Right lobe of liver (tissue), 6 donors: ENCODE data around the gene PDZRN4. TPM values are rescaled to one million over a fixed set of nuclear protein-coding genes. Genes with fewer than 3 reads are reported as not detected.

Experiments used
- ATAC-seq, 4 donors: fragments of 200-7000 bp; cut with Tn5 transposase; one replicate each; pipeline ENCODE4 v1.9.1; 2020; ENCODE audit warnings: mild to moderate bottlenecking in 4 of 4, moderate library complexity in 4 of 4
- DNase-seq, 3 donors: peaks; one replicate each; pipeline ENCODE4 v3.0.0-alpha.2; 2020
- H3K27ac ChIP-seq, 3 donors: fragments of 200-600 bp; one replicate each; pipeline ENCODE4 v1.8.0; 2022
- H3K27me3 ChIP-seq, 2 donors: fragments of 200-600 bp; one replicate each; pipeline ENCODE4 v1.8.0; 2022
- H3K36me3 ChIP-seq, 4 donors: fragments of 200-600 bp; sonication (generic) in 1 of 4; one replicate each; pipeline versions ENCODE4 v1.5.1 to v1.8.0; 2017 to 2022; ENCODE audit warnings: control low read depth in 1 of 4
- H3K4me1 ChIP-seq, 4 donors: fragments of 200-600 bp; sonication (generic) in 1 of 4; one replicate each; pipeline versions ENCODE4 v1.5.1 to v1.8.0; 2017 to 2022; ENCODE audit warnings: control low read depth in 1 of 4
- H3K4me3 ChIP-seq, 3 donors: fragments of 200-600 bp; one replicate each; pipeline ENCODE4 v1.8.0; 2022
- H3K9me3 ChIP-seq, 4 donors: fragments of 200-600 bp; sonication (generic) in 1 of 4; one replicate each; pipeline versions ENCODE4 v1.5.1 to v1.8.0; 2017 to 2022; ENCODE audit warnings: control low read depth in 1 of 4
- POLR2A ChIP-seq: fragments of 450-650 bp; IDR thresholded peaks from one replicate; pipeline ENCODE4 v1.6.1; 2017; ENCODE audit warnings: antibody characterized with exemption, mild to moderate bottlenecking
- WGBS: methylation state at CpG from one replicate; pipeline ENCODE4 v1.1.6; 2018; ENCODE audit warnings: low coverage, low lambda C conversion rate; ENCODE audit not compliant: insufficient coverage; ENCODE audit errors: missing lambda C conversion rate; 5-methylcytosine and 5-hydroxymethylcytosine counted together
- intact Hi-C, 2 donors: fragments of 100-400 bp; cut with DNase I; formaldehyde crosslinking; loops; one replicate each; pipeline versions ENCODE4 v1.11.2 to v1.14.1; 2022
- total RNA-seq, 6 experiments: library from RNA; depleted of rRNA in 2 of 6; stranded (reverse); fragments of >200 nt in 2 of 6; fragmentation: NEBNext Ultra II Directional in 3 of 6; extraction: Animal tissue kit (Norgen Biotek cat#: 25700) in 3 of 6; gene quantifications; one replicate each; pipeline versions ENCODE4 v1.1.0 to v1.2.4, GENCODE V29; 2016 to 2023
- TF ChIP-seq, protein P1 (sequence below), 4 donors: fragments of 200-600 bp in 3 of 4; fragments of 450-650 bp in 1 of 4; IDR thresholded peaks; one replicate each; pipeline versions ENCODE4 v1.5.1 to v1.8.0; 2016 to 2022; ENCODE audit warnings: antibody characterized with exemption in 4 of 4, mild to moderate bottlenecking in 2 of 4
- donor health status: DM: no; HTN: yes; CAD: no.
- donor health status: DM: no; HTN: no; CAD: no.
- donor health status: DM: no; HTN: no; CAD: no.
- donor health status: DM: no; HTN: yes; CAD: no.
- donor health status: DM: no; HTN: yes; CAD: no.

PDZRN4 gene
- total RNA-seq, 6 experiments from 2014 or later: 0.12 to 0.49 (median 0.42) TPM; not detected in 1

DNA sequence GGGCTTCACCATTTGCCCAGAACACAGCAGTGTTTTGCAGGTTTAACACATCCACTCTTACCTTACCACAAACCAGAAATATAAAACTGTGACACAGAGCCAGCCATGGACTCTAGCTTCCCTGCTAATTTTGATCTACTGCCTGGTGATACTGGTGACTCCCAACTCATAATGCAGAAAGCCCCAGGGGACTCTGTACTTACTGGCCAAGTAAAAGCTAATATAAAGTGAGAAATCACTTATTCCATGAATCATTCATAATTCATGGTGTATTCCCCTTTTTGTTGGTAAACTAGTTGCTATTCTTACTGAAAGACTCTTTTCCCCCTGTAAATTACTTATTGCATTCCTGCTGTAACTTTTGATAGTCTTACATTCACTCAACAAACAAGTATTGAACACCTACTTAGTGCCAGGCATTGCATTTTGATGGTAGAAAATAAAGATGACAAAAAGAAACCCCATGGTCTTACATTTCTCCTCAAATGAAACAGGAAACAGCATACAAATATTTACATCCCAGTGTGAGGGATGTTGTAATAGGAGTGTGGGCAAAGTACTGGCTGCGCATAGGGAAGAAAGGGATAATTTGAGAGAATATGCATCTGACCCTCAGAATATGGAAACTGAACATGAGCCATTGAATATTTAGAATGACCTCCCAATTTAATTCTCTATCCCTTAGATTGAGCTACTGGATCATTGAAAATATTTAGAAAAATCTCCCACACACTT, 279.6 kb downstream of the PDZRN4 start:
- Histone ChIP-seq H3K27me3 (no peaks in the 10 kb centered on the region), H3K27ac (no peak overlapping the region), H3K9me3 (no peaks in the 10 kb centered on the region), H3K4me3 (no peak overlapping the region), H3K36me3 (no peaks in the 10 kb centered on the region), H3K4me1 (no peaks in the 10 kb centered on the region)
- TF ChIP-seq, protein P1, sequence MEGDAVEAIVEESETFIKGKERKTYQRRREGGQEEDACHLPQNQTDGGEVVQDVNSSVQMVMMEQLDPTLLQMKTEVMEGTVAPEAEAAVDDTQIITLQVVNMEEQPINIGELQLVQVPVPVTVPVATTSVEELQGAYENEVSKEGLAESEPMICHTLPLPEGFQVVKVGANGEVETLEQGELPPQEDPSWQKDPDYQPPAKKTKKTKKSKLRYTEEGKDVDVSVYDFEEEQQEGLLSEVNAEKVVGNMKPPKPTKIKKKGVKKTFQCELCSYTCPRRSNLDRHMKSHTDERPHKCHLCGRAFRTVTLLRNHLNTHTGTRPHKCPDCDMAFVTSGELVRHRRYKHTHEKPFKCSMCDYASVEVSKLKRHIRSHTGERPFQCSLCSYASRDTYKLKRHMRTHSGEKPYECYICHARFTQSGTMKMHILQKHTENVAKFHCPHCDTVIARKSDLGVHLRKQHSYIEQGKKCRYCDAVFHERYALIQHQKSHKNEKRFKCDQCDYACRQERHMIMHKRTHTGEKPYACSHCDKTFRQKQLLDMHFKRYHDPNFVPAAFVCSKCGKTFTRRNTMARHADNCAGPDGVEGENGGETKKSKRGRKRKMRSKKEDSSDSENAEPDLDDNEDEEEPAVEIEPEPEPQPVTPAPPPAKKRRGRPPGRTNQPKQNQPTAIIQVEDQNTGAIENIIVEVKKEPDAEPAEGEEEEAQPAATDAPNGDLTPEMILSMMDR (IDR thresholded peaks at IDR 0.05): no peak
- TF ChIP-seq POLR2A: no peak
- ATAC-seq (no peak), DNase-seq (no peak)
- intact Hi-C loops: no loop called here
- WGBS: 50% methylated on average over 1 of the region's 1 CpG

DNA sequence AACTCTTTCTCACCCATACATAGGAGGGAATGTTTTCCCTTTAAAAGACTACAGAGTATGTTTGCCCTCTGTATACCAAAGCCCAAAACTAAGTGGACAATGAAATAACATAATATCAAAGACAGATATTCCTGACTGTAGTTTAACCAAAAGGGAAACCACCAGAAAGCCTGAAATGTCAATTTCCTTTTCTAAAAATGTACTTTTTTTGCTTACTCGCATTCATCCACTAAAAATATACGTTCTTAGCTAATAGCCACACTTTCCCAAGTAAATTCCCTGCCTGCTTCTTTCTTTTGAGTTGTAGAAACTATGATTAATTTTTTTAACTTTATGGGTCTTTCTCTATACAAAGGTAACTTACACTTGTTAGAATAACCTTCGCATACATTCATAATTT, 280.2 kb downstream of the PDZRN4 start:
- ATAC-seq (no peak), DNase-seq (no peak)
- WGBS: 52% methylated on average over 3 of the region's 3 CpGs
- Histone ChIP-seq H3K4me1 (no peaks in the 10 kb centered on the region), H3K9me3 (no peaks in the 10 kb centered on the region), H3K4me3 (no peak overlapping the region), H3K27ac (no peak overlapping the region), H3K36me3 (no peaks in the 10 kb centered on the region), H3K27me3 (no peaks in the 10 kb centered on the region)
- no peak for TF ChIP-seq POLR2A
- TF ChIP-seq, protein P1 (IDR thresholded peaks at IDR 0.05): no peak
- intact Hi-C loops: no loop called here

DNA sequence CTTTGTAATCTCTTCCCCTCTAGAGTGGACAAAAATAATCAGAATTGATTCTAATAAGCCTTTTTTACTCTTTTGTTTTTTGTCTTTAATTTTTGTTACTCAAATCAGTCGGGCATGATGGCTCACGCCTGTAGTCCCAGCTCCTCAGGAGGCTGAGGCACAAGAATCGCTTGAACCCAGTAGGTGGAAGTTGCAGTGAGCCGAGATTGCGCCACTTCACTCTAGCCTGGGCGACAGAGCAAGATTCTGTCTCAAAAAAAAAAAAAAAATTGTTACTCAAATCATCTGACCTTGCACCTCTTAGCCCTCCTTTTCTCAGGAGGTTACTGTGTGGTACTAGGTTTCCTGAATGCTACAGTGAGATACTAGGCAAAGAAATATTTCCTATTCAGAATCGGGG, 280.6 kb downstream of the PDZRN4 start:
- H3K9me3 ChIP-seq: no peaks in the 10 kb centered on the region
- H3K36me3 ChIP-seq: no peaks in the 10 kb centered on the region
- ATAC-seq (no peak), DNase-seq (no peak)
- no peak for TF ChIP-seq POLR2A
- TF ChIP-seq, protein P1 (IDR thresholded peaks at IDR 0.05): no peak
- no peak overlapping the region for H3K27ac ChIP-seq
- no peaks in the 10 kb centered on the region for H3K4me1 ChIP-seq
- H3K27me3 ChIP-seq: no peaks in the 10 kb centered on the region
- H3K4me3 ChIP-seq: no peak overlapping the region
- 39% methylated on average over 7 of the region's 7 CpGs for WGBS
- intact Hi-C loops: no loop called here

DNA sequence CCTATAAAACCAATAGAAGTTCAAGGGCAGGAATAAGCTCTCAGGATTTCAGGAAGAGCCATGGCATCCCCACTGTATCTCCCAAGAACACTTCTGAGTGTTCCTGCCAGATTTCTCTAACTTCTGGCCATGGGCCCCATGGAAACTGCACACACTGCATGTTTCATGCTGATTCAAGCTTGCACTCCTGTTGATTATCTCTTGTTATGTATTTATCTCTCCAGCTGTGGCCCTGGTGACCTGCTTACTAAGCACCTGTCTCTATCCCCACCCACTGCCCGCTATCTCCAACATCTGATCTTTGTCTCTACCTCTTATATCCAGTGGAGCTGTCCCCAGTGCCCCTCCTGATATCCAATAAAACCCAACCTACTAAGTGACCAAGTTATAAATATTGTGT, 285.3 kb downstream of the PDZRN4 start:
- TF ChIP-seq POLR2A: no peak
- TF ChIP-seq, protein P1 (IDR thresholded peaks at IDR 0.05): no peak
- Histone ChIP-seq H3K9me3 (no peaks in the 10 kb centered on the region), H3K27ac (no peak overlapping the region), H3K4me1 (no peaks in the 10 kb centered on the region), H3K36me3 (no peaks in the 10 kb centered on the region), H3K4me3 (no peak overlapping the region), H3K27me3 (no peaks in the 10 kb centered on the region)
- DNase-seq (no peak), ATAC-seq (no peak)
- 57% methylated on average over 1 of the region's 1 CpG for WGBS
- intact Hi-C loops: no loop called here
